ENCODE results near the gene DDI2.
A peak's percentile ranks its signal among the peaks of the same experiment; 100 is the strongest.

Gene DDI2

DNA sequence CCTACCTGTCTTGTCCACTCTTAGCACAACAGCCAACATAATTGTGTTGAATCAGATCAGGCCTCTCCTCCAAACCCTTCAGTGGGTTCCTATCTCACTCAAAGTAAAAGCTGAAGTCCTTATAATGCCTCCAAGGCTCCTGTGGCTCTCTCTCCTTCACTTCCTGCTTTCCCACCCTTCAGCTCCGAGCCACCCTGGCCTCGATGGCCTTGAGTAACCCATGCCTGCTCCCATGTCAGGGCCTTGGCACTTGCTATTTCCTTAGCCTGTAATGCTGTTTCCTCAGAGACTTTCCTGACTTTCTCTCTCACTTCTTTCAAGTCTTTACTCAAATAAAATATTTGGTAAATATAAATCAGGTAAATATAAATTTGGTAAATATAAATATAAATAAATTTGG lies 58.8 kb downstream of the DDI2 start:
- H3K4me2 ChIP-seq (ENCODE audit: low read length, poor library complexity, severe bottlenecking) = no peak overlapping the region
- no peaks in the 10 kb centered on the region for H3K27me3 ChIP-seq (ENCODE audit: control insufficient read depth in 1 of 2, insufficient read depth in 1 of 2, low read length in 2 of 2)
- no peak overlapping the region for H2BK12ac ChIP-seq (ENCODE audit: low read length in 2 of 2)
- no peak overlapping the region for H3K9ac ChIP-seq (ENCODE audit: low read length)
- no peak overlapping the region for H3K4me3 ChIP-seq (ENCODE audit: insufficient read depth in 1 of 2, low read depth in 1 of 2, low read length in 2 of 2)
- no peak overlapping the region for H3K14ac ChIP-seq (ENCODE audit: low read length in 2 of 2)
- 94% methylated on average over 2 of the region's 2 CpGs for WGBS
- no peak overlapping the region for H2BK120ac ChIP-seq (ENCODE audit: low read depth, low read length)
- no peak overlapping the region for H3K27ac ChIP-seq (ENCODE audit: low read length, poor library complexity, severe bottlenecking)
- no peak overlapping the region for H2BK5ac ChIP-seq (ENCODE audit: low read depth, low read length, poor library complexity, severe bottlenecking)
- no peak for DNase-seq
- H3K9me3 ChIP-seq (ENCODE audit: control insufficient read depth, low read length) = no peaks in the 10 kb centered on the region
- no peak overlapping the region for H4K91ac ChIP-seq (ENCODE audit: low read length)
- H3K4ac ChIP-seq (ENCODE audit: low read depth in 1 of 2, low read length in 2 of 2) = no peak overlapping the region
- no peak overlapping the region for H3K18ac ChIP-seq (ENCODE audit: low read depth in 1 of 2, low read length in 2 of 2)
- no peak overlapping the region for H2BK15ac ChIP-seq (ENCODE audit: low read depth, poor library complexity, severe bottlenecking)
- no peak overlapping the region for H4K8ac ChIP-seq (ENCODE audit: low read length)
- peaks cover 9% of the 10 kb centered on the region for H3K4me1 ChIP-seq (ENCODE audit: control insufficient read depth, insufficient read depth, low read depth, low read length)
- no peak overlapping the region for H3K23ac ChIP-seq (ENCODE audit: low read length in 2 of 2)
- no peaks in the 10 kb centered on the region for H3K36me3 ChIP-seq (ENCODE audit: control insufficient read depth in 1 of 2, insufficient read depth in 2 of 2, low read depth in 1 of 2, low read length in 2 of 2)
- H2AK5ac ChIP-seq (ENCODE audit: low read length, severe bottlenecking) = no peak overlapping the region
- H3K79me1 ChIP-seq (replicated peaks; ENCODE audit: low read length, poor library complexity, severe bottlenecking) = no peaks in the 10 kb centered on the region
- no peak overlapping the region for H2AFZ ChIP-seq (ENCODE audit: low read depth, low read length)

DNA sequence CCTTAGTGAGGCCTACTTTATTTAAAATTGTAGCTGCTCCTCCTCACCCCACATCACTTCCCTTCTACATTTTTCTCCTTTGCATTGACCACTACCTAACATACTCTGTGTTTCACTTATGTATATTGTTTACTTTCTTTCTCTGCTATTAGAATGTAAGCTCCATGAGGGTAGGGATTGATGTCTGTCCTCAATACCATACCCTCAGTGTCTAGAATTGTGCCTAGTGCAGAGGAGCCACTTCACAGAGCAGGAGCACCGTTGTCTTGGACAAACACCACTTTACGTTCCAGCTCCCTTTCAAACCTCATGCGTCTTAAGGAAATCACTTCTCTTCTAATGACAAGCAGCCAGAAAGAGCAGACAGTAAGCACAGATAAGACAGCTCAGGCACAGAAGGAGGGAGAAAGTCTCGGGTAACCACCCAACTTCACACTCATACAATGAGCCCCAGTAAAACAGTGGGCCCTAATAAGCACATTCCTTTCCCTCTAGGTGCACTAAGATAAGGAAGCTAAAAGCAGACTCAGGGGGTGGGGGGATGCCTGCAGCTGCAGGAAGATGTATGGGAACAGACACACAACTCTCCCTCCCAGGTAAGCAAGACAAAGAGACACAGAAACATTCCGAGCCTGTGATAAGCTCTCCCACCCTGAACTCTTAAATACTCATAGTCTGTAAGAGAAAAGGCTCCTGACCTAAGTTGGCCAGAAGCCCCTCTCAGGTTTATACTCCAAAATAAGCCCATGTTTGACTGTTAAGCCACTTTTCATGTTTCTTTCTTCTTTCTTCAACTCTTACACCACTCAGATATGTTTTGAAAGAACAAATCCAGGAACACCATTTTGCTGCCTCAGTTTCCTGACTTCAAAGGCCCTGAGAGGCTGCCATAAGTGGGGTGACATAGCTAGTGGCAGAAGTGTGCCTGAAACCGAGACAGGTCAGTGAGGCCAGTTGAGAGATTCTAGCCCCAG lies 59.7 kb downstream of the DDI2 start:
- H2BK15ac ChIP-seq (ENCODE audit: low read depth, poor library complexity, severe bottlenecking) = no peak overlapping the region
- peak overlapping the region in 1 of 2 experiments; percentile 47 for H3K4ac ChIP-seq (ENCODE audit: low read depth in 1 of 2, low read length in 2 of 2)
- no peak overlapping the region for H4K8ac ChIP-seq (ENCODE audit: low read length)
- no peak overlapping the region for H3K23ac ChIP-seq (ENCODE audit: low read length in 2 of 2)
- H2AK5ac ChIP-seq (ENCODE audit: low read length, severe bottlenecking) = peak overlapping the region; percentile 49
- no peak overlapping the region for H2AFZ ChIP-seq (ENCODE audit: low read depth, low read length)
- no peak overlapping the region for H2BK5ac ChIP-seq (ENCODE audit: low read depth, low read length, poor library complexity, severe bottlenecking)
- H3K79me1 ChIP-seq (replicated peaks; ENCODE audit: low read length, poor library complexity, severe bottlenecking) = no peaks in the 10 kb centered on the region
- WGBS = 84% methylated on average over 5 of the region's 6 CpGs
- no peak overlapping the region for H3K9ac ChIP-seq (ENCODE audit: low read length)
- H4K91ac ChIP-seq (ENCODE audit: low read length) = no peak overlapping the region
- no peak overlapping the region for H2BK12ac ChIP-seq (ENCODE audit: low read length in 2 of 2)
- H3K9me3 ChIP-seq (ENCODE audit: control insufficient read depth, low read length) = no peaks in the 10 kb centered on the region
- no peak overlapping the region for H3K18ac ChIP-seq (ENCODE audit: low read depth in 1 of 2, low read length in 2 of 2)
- H3K4me2 ChIP-seq (ENCODE audit: low read length, poor library complexity, severe bottlenecking) = no peak overlapping the region
- no peak overlapping the region for H2BK120ac ChIP-seq (ENCODE audit: low read depth, low read length)
- no peaks in the 10 kb centered on the region for H3K27me3 ChIP-seq (ENCODE audit: control insufficient read depth in 1 of 2, insufficient read depth in 1 of 2, low read length in 2 of 2)
- no peak overlapping the region for H3K14ac ChIP-seq (ENCODE audit: low read length in 2 of 2)
- peaks cover 12% of the 10 kb centered on the region for H3K4me1 ChIP-seq (ENCODE audit: control insufficient read depth, insufficient read depth, low read depth, low read length)
- no peaks in the 10 kb centered on the region for H3K36me3 ChIP-seq (ENCODE audit: control insufficient read depth in 1 of 2, insufficient read depth in 2 of 2, low read depth in 1 of 2, low read length in 2 of 2)
- H3K4me3 ChIP-seq (ENCODE audit: insufficient read depth in 1 of 2, low read depth in 1 of 2, low read length in 2 of 2) = no peak overlapping the region
- H3K27ac ChIP-seq (ENCODE audit: low read length, poor library complexity, severe bottlenecking) = no peak overlapping the region
- DNase-seq = no peak

DNA sequence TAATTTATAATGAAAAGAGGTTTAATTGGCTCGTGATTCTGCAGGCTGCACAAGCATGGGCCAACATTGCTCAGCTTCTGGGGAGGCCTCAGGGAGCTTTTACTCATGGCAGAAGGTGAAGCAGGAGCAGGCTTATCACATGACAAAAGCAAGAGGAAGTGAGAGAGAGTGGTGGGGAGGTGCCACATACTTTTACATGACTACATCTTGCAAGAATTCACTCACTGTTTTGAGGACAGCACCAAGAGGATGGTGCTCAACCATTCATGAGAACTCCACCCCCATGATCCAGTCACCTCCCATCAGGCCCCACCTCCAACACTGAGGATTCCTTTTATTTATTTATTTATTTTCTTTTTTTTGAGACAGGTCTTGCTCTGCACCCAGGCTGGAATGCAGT lies 61.3 kb downstream of the DDI2 start:
- no peaks in the 10 kb centered on the region for H3K79me1 ChIP-seq (replicated peaks; ENCODE audit: low read length, poor library complexity, severe bottlenecking)
- peak; percentile 73 for DNase-seq

DNA sequence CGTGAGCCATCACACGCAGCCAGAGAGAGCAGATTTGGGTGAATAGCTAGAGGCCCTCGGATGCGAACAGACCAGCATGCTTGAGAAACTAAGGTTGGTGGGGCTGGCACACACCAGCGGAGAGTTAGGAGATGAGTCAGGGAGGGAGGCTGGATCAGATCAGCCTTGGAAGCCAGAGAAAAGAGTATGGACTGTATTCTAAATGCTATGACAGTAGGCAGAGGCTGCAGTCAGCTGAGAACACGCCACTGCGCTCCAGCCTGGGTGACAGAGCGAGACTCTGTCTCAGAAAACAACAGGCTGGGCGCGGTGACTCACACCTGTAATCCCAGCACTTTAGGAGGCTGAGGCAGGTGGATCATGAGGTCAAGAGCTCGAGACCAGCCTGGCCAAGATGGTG lies 62.9 kb downstream of the DDI2 start:
- Histone ChIP-seq H2BK5ac (ENCODE audit: low read depth, low read length, poor library complexity, severe bottlenecking) (no peak overlapping the region), H2BK15ac (ENCODE audit: low read depth, poor library complexity, severe bottlenecking) (no peak overlapping the region), H4K8ac (ENCODE audit: low read length) (no peak overlapping the region), H4K91ac (ENCODE audit: low read length) (no peak overlapping the region), H3K14ac (ENCODE audit: low read length in 2 of 2) (no peak overlapping the region), H3K4me1 (ENCODE audit: control insufficient read depth, insufficient read depth, low read depth, low read length) (peaks cover 18% of the 10 kb centered on the region), H3K9me3 (ENCODE audit: control insufficient read depth, low read length) (no peaks in the 10 kb centered on the region), H3K4me2 (ENCODE audit: low read length, poor library complexity, severe bottlenecking) (no peak overlapping the region), H2AK5ac (ENCODE audit: low read length, severe bottlenecking) (no peak overlapping the region), H2BK12ac (ENCODE audit: low read length in 2 of 2) (no peak overlapping the region), H3K36me3 (ENCODE audit: control insufficient read depth in 1 of 2, insufficient read depth in 2 of 2, low read depth in 1 of 2, low read length in 2 of 2) (no peaks in the 10 kb centered on the region), H3K9ac (ENCODE audit: low read length) (peak overlapping the region; percentile 87), H3K27me3 (ENCODE audit: control insufficient read depth in 1 of 2, insufficient read depth in 1 of 2, low read length in 2 of 2) (no peaks in the 10 kb centered on the region), H2BK120ac (ENCODE audit: low read depth, low read length) (no peak overlapping the region), H3K79me1 (replicated peaks; ENCODE audit: low read length, poor library complexity, severe bottlenecking) (no peaks in the 10 kb centered on the region), H3K4ac (ENCODE audit: low read depth in 1 of 2, low read length in 2 of 2) (no peak overlapping the region), H3K27ac (ENCODE audit: low read length, poor library complexity, severe bottlenecking) (no peak overlapping the region), H3K18ac (ENCODE audit: low read depth in 1 of 2, low read length in 2 of 2) (peak overlapping the region in 1 of 2 experiments; percentile 2), H3K23ac (ENCODE audit: low read length in 2 of 2) (no peak overlapping the region), H2AFZ (ENCODE audit: low read depth, low read length) (no peak overlapping the region), H3K4me3 (ENCODE audit: insufficient read depth in 1 of 2, low read depth in 1 of 2, low read length in 2 of 2) (peak overlapping the region in 1 of 2 experiments; percentile 47)
- 93% methylated on average over 11 of the region's 11 CpGs for WGBS
- peak; percentile 65 for DNase-seq

More for the DNA sequence above, 61.3 kb downstream of the DDI2 start:
- H3K18ac ChIP-seq (ENCODE audit: low read depth in 1 of 2, low read length in 2 of 2) = no peak overlapping the region
- H4K91ac ChIP-seq (ENCODE audit: low read length) = no peak overlapping the region
- H3K14ac ChIP-seq (ENCODE audit: low read length in 2 of 2) = no peak overlapping the region
- no peaks in the 10 kb centered on the region for H3K36me3 ChIP-seq (ENCODE audit: control insufficient read depth in 1 of 2, insufficient read depth in 2 of 2, low read depth in 1 of 2, low read length in 2 of 2)
- no peak overlapping the region for H3K4ac ChIP-seq (ENCODE audit: low read depth in 1 of 2, low read length in 2 of 2)
- H2BK120ac ChIP-seq (ENCODE audit: low read depth, low read length) = no peak overlapping the region
- no peak overlapping the region for H2BK15ac ChIP-seq (ENCODE audit: low read depth, poor library complexity, severe bottlenecking)
- H3K27me3 ChIP-seq (ENCODE audit: control insufficient read depth in 1 of 2, insufficient read depth in 1 of 2, low read length in 2 of 2) = no peaks in the 10 kb centered on the region
- no peak overlapping the region for H2BK12ac ChIP-seq (ENCODE audit: low read length in 2 of 2)
- 71% methylated on average over 1 of the region's 1 CpG for WGBS
- H2BK5ac ChIP-seq (ENCODE audit: low read depth, low read length, poor library complexity, severe bottlenecking) = no peak overlapping the region
- H3K27ac ChIP-seq (ENCODE audit: low read length, poor library complexity, severe bottlenecking) = no peak overlapping the region
- H3K23ac ChIP-seq (ENCODE audit: low read length in 2 of 2) = no peak overlapping the region
- peaks cover 14% of the 10 kb centered on the region for H3K4me1 ChIP-seq (ENCODE audit: control insufficient read depth, insufficient read depth, low read depth, low read length)
- no peak overlapping the region for H2AFZ ChIP-seq (ENCODE audit: low read depth, low read length)
- no peak overlapping the region for H4K8ac ChIP-seq (ENCODE audit: low read length)
- H2AK5ac ChIP-seq (ENCODE audit: low read length, severe bottlenecking) = no peak overlapping the region
- H3K9ac ChIP-seq (ENCODE audit: low read length) = no peak overlapping the region
- H3K4me3 ChIP-seq (ENCODE audit: insufficient read depth in 1 of 2, low read depth in 1 of 2, low read length in 2 of 2) = no peak overlapping the region
- H3K4me2 ChIP-seq (ENCODE audit: low read length, poor library complexity, severe bottlenecking) = no peak overlapping the region
- no peaks in the 10 kb centered on the region for H3K9me3 ChIP-seq (ENCODE audit: control insufficient read depth, low read length)

Measured in mesenchymal stem cell (in vitro differentiated cells and primary cell).